GM21381 (cell line): ENCODE results near the gene KIAA1671.
"Not testable (repeated sequence)": the region's sequence is repeated elsewhere in the genome, so short reads cannot be mapped to it uniquely, and the experiment has no call there.

ENCODE experiments used
- ATAC-seq: cut with Tn5 transposase; IDR thresholded peaks from one replicate; pipeline ENCODE4 v1.9.1; 2021; ENCODE audit warnings: mild to moderate bottlenecking, moderate library complexity; ENCODE audit not compliant: unreplicated experiment

Gene KIAA1671

DNA sequence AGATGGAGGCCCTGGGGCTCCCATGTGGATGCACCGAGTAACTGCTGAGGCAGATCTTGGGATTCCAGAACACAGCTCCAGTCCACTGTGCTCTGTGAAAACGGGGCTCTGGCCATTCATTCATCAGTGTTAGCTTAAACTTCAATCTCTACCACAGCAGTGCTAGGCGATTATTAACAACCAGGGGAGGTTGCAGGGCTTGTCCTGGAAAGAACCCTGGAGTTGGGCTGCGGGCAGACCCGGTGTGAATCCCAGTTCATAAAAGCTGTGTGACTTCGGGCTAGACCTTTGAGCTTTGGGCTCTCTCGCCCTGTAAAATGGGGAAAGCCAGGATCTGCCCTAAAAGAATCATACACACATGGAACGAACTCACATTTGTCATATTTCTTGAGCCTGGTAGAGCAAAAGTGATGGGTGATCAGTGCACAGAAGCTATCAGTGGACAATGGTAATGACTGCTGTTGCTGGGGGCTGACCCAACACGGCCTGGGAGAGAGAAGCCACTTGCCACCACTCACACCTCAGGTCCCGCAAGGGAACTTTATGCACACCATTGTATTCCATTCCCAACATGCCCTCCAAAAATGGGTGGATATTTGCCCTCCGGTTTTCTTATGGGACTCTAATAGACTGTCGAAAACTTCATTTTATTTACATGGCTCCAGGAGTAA, 231.6 kb downstream of the KIAA1671 start:
- no peak for ATAC-seq

DNA sequence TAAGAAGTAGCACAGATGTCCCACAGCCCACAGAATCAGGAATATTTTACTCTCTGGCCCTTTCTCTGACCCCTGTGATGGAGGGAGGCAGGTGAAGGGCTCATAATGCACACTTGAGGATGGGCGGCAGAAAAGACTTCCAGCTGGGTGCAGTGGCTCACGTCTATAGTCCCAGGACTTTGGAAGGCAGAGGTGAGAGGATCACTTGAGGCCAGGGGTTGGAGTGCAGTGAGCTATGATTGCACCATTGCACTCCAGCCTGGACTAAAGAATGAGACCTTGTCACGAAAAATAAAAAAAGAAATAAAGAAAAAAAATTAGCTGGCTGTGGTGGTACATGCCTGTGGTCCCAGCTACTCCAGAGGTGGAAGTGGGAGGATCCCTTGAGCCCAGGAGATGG, 233.6 kb downstream of the KIAA1671 start:
- ATAC-seq = no peak

- ATAC-seq = no peak
These were observed 235.0 kb downstream of the KIAA1671 start for GRCh38 chr22:25187469-25187868.

DNA sequence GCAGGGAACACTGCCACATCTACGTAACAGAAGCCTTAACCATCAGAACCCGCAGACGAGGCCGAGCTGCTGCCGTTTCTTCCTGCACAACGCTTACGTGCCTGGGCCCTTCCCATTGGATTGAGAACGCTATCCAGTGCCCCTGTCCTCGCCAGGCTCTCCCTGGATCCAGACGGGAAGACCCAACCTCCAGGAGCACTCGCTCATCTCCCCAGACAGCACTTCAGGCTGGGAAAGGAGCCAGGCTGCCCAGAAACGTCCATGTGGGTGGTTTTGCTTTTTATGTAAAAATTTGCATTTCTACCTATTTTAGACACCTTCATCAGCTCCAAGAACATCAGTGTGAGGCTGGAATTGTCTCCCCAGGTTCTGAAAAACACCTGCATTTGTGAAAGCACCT, 239.9 kb downstream of the KIAA1671 start:
- no peak for ATAC-seq

DNA sequence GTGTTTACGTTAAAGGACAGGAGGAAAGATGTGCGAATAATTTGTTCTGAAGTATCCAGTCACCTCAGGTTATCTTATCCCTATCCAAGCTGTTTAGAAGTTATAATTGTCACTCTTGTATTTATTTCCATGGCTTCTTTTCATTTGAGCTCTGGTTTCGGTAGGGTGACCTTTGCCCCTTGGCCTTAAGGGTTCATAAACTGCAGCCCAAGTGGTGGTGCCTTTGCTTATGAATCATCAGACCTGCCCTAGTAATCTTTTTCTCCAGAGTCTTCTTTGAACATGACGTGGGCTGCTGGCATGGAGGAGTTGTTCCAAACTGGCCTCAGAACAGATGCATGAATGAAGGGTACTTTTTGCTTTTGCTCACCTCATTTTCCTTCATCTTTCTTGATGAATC, 240.6 kb downstream of the KIAA1671 start:
- ATAC-seq = no peak

DNA sequence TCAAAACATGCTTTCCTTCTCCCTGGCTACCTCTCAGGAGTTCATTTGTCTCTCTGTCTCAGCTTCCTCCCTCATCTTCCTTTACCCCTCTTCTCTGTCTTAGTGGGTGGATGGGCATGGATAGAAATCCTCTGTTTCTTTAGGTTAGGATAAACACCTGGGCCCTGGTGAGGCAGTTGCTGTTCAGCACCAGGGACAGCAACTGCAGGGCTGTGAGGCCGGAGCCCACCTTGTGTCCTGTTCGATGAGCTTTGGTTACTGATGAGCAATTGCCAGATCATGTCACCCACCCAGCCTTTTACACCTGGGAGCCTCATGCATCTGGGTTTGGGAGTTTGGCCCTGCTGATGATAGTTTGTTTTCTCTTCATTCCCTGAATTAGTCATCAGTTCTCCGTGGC, 241.0 kb downstream of the KIAA1671 start:
- ATAC-seq = no peak

GRCh38 chr22:25196326-25196725, 243.8 kb downstream of the KIAA1671 start:
- no peak for ATAC-seq

DNA sequence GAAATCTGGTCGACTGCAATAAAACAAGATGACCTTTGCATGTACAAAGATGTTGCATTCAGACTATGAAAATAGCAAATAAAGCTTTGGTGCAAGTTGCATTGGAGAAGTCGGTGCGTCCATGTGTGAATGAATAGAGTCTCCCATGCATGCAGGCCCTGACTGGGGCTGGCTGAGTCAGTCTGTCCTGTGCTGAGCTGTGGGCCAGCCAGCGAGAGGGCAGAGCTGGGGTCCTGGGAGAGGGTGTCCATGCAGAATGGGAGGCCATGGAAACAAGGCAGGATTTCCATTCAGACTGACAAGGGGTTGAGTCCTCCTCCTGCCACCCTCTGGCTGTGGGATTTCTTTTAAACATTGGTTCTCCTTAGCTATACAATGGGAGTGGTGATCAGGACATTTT, 244.8 kb downstream of the KIAA1671 start:
- no peak for ATAC-seq

DNA sequence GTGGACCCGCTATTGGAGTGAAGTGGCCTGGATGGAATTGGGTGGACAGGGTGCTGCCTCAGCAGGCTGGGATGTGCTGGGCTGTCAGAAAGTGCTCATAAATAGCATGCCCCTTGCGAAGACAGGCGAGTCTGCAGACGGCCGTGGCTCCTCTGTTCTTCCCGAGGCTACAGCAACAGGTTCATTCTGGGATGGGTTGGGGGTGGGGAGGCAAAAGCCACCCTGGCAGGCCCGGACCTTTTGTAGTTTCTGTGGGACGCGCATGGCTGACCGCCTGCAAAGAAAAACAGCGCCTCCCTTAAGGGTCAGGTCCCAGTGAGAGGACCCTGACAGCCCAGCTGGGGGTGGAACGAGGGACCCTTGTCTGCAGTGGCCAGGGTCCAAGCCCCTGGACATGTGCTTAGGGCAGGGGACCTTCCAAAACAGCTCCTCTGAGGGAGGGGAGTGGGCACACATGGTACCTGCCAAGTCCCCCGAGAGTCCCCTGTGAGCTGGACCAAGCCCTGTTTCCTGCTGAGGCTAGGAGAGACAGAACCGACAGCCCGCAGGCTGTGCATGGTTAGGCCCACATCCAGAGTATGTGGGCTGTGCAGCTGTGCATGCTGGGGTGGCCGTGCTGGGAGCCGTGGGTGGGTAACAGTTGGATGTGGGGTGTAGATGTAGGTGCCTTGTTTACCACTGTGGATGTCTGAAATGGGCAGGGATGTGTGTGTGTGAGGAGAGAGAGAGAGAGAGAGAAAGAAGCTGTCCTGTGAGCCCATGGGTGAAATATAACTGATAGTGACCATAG, 247.4 kb downstream of the KIAA1671 start, which contains the start of gene CRYBB3:
TSS of gene CRYBB3 (plus strand) at position 128 of the 790 bp plus-strand sequence. CDS start 1,539 bp downstream, outside the sequence.
- no peak for ATAC-seq

DNA sequence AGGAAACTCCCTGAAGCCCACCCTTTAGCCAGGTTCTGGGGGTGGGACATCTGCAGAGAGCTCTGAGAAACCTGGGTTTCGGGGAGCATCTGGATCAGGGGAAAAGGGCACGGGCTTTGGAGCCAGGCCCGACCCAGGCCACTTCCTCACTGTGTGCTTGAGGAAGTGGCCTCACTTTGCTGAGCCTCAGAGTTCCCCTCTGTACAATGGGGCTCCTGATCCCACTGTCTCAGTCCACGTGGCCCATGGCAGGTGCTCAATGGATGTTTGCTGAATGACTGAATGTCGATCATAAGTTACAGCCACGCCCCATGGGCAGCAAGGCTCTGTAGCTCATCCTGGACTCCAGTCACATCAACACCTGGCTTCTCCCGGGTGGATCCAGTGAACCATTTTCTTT, 248.5 kb downstream of the KIAA1671 start:
- ATAC-seq = no peak

DNA sequence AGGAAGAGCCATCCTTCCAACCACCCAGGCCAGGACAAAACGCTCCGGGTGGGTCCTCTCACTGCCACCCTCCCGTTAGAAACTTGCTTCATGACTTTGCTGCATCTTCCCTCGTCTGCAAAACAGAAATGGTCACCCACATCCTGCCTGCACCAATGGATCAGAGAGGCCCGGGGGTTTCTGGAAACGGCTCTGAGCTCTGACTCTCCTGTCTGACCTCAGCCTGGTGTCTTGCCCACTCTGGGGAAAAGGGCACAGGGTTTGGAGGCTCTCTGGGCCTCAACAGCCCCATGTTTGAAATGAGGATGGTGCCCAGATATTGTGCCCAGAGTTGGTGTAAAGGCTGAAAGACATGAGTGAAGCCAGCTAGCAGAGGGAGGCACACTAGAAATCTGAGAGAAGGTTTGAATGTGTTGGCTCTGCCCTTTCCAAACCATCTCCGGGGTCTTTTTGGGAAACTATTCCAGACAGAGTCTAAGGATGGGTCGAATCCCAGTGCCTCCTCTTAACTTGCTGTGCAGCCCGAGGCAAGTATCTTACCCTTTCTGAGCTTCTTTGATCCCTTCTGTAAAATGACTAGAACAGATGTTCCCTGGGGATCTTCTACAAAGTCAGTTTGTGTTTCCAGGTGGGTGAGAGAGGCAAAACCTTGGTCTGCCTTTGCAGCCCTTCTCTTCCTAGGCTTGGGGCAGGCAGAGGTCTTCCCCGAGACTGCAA, 249.2 kb downstream of the KIAA1671 start:
- ATAC-seq = no peak

GRCh38 chr22:25202290-25202921, 249.9 kb downstream of the KIAA1671 start:
- no peak for ATAC-seq

DNA sequence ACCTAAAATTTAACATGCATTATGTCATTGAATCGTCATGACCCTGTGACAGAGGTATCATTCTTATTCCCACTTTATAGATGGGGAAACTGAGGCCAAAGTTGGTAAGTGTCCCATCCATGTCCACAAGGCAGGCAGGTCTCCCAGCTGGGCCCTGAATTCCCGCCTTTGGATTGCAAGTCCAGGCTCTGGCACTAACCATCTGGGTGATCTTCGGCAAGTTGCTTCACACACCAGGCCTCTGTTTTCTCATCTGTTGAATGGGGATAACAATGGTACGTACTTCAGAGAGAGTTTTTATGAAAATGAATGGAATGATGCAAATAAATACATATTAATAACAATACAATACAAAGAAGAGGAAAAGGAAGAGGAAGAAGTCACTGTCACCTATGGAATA, 250.6 kb downstream of the KIAA1671 start:
- ATAC-seq = no peak

DNA sequence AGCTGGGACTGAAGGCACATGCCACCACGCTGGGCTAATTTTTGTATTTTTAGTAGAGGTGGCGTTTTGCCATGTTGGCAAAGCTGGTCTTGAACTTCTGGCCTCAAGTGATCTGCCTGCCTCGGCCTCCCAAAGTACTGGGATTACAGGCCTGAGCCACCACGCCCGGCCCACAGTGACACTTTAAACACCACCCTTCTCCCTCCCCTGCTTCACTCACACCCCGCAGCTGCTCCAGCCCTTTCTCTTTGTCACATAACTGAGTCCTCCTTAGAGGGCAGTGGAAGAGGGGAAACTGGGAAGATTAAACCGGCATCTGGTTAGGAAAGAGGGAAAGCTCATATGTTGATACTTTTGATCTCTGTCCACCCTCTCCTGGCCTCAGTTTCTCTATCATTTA, 252.0 kb downstream of the KIAA1671 start:
- not testable (repeated sequence) for ATAC-seq

DNA sequence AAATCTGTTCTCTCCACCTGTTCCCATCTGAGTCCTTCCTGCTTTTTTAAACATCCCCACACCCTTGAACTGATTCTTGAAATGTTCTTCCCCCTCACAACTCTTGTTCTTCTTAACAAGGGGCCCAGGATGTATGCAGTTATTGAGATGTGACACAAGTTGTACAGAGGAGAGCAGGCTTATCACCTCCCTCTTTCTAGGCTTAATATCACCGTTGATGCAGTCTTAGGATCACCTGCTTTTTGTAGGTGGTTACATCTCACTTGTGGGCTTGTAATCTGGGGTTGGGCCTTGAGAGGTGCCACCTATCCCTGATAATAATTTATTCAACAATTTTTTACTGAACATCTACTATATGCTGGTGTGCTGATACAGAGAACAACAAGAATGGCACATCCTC, 253.3 kb downstream of the KIAA1671 start:
- no peak for ATAC-seq

DNA sequence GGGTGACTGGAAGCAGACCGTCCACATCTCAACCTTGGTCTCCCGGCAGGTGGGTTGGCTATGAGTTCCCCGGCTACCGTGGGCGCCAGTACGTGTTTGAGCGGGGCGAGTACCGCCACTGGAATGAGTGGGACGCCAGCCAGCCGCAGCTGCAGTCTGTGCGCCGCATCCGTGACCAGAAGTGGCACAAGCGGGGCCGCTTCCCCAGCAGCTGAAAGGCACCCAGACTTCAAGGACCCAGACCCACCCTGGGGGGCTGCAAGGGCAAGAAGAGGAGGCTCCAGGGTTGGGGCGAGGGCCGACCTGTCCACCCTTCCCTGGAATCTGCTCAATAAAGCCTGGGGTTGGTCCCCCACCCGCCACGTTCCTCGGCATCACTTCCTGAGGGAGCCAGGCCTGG, 254.5 kb downstream of the KIAA1671 start:
- no peak for ATAC-seq

DNA sequence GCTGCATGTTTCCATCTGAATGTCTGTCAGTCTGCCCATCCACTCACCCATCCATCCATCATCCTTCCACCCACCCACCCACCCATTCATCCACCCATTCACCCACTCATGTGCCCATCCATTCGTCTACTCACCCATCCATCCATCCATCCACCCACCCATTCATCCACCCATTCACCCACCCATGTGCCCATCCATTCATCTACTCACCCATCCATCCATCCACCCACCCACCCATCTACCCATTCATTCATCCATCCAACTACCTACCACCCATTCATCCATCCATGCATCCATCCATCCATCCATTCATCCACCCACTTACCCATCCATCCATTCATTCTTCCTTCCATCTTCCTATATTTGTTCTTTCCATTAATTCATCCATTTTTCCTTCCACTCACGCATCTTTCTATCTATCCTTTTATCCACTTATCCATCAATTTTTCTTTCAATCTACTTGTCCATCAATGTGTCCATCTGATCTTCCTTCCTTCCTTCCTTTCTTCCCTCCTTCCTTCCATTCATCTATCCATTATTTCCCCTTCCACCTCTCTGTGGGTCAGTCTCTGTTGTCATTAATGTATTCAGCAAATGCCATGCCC, 255.1 kb downstream of the KIAA1671 start:
- no peak for ATAC-seq

DNA sequence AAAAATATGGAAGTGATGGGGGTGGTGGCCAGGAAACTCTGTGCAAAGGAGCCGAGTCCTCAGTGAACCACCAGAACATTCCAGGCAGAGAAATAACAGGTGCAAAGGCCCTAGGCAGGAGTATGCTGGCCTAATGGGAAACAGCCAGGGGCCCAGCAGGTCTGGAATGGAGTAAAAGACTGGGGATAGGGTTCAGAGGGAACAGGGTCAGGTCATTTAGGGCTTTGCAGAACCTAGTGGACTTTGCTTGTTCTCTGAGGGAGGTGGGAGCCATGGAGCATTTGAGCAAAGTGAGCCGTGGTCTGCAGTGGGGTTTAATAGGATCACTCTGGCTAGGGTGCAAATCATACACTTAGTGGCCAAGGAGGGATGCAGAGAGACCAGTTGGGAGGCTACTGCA, 255.8 kb downstream of the KIAA1671 start:
- ATAC-seq = no peak

- no peak for ATAC-seq
These were observed 256.4 kb downstream of the KIAA1671 start for GRCh38 chr22:25208743-25209505.

DNA sequence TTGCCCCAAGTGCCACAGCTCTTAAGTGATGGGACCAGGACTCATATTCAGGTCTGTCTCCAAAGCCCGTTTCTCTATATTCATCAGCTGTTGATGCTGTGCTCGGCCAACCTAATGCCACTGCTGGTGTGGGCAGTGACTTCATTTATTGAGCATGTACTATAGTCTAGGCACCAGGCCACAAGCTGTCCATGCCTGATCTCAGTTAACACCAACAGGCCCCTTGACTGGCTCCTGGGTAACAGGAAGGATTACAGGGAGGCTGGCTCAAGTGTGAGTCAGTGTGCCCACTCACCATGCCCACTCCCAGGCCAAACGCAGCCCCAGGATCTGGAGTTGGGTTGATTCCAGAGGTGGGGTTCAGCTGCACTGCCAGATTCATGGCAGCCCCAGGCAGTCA, 258.3 kb downstream of the KIAA1671 start:
- ATAC-seq = no peak
